Mucosa of stomach (tissue), 1 donor: Measurements from ENCODE around the gene GRIP2.

Experiments
- H3K27me3 ChIP-seq: one replicate; pipeline ENCODE4 v1.7.0; 2013; ENCODE audit warnings: mild to moderate bottlenecking, low read length; ENCODE audit not compliant: control insufficient read depth, insufficient read depth
- H3K36me3 ChIP-seq: one replicate; pipeline ENCODE4 v1.7.0; 2013; ENCODE audit warnings: low read length; ENCODE audit not compliant: control insufficient read depth, insufficient read depth
- H3K4me1 ChIP-seq: one replicate; pipeline ENCODE4 v1.7.0; 2013; ENCODE audit warnings: mild to moderate bottlenecking, low read length; ENCODE audit not compliant: control insufficient read depth, insufficient read depth
- H3K4me3 ChIP-seq: one replicate; pipeline ENCODE4 v1.7.0; 2013; ENCODE audit warnings: low read length
- H3K9ac ChIP-seq: one replicate; pipeline ENCODE4 v1.7.0; 2013; ENCODE audit warnings: mild to moderate bottlenecking, low read length, moderate library complexity
- H3K9me3 ChIP-seq: one replicate; pipeline ENCODE4 v1.7.0; 2013; ENCODE audit warnings: mild to moderate bottlenecking, low read length, moderate library complexity; ENCODE audit not compliant: control insufficient read depth
- donor health status: Pancreatic carcinoma.

Gene GRIP2

DNA sequence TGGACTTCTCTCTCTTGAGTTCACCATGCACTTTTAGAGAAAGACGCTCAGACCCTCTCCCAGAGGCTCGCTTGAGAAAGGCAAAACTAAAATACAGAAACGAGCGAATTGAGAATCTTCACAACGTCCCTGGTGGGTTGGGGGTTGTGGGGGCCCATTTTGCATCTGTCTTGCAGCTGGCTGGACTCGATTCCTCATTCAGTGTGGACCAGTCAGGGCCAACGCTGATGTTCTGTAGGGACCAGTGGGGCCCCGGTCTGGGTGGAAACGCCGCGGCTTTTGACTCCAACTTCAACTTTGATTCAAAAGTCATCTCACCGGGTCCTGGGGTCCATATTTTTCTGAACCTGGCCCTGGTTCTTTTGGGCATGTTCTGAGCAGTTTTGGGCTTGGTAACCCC is 69.7 kb downstream of the GRIP2 start:
- Histone ChIP-seq H3K4me3 (no peak overlapping the region), H3K9me3 (no peaks in the 10 kb centered on the region), H3K27me3 (no peaks in the 10 kb centered on the region), H3K9ac (no peak overlapping the region), H3K4me1 (no peaks in the 10 kb centered on the region), H3K36me3 (peaks cover 6% of the 10 kb centered on the region)

DNA sequence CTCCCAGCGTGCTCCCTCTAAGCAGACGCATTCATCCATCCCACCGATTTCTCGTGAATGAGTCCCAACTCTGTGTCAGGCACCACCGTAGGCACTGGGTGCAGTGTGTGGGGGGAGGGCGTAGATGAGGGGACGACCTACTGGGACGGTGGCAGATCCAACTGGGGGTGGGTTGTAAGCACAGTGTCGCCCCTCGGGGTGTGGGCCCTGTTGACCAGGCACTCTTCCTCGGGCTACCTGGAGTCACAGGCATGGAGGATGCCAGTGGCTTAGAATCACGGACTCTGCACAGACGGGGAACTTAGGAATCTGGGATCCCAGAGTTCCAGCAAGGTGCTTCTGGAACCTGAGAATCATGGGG is 71.5 kb downstream of the GRIP2 start:
- Histone ChIP-seq H3K4me1 (no peaks in the 10 kb centered on the region), H3K9ac (no peak overlapping the region), H3K9me3 (no peaks in the 10 kb centered on the region), H3K4me3 (no peak overlapping the region), H3K27me3 (no peaks in the 10 kb centered on the region), H3K36me3 (peaks cover 6% of the 10 kb centered on the region)

DNA sequence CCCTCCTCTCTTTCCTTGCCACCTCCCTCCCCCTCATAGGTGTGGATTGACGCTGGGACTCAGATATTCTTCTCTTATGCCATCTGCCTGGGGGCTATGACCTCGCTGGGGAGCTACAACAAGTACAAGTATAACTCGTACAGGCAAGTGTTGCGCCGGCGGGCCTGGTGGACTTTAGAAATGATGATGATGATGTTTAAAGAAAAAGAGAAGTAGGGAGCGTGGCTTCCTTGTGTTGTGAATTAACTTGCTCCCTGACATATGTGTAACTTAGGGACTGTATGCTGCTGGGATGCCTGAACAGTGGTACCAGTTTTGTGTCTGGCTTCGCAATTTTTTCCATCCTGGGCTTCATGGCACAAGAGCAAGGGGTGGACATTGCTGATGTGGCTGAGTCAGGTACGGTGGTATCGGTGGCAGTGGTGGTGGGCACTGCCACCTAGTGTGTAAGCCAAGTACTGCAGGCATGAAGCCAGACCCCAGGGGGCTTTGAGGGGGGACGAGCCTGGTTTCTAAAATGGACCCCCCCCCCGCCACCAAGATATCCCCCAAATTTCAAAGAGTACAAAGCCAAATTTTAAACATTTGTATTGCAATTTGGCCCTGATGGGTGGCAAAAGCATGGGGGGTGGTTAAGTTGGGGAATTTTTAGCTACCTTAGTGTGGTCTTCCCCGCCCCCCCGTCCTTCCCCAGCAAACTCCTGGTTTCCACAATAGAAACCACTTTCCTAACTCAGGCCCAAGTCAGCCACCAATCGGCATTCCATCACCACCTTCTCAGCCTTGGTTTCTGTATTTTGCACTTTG is 72.1 kb downstream of the GRIP2 start:
- Histone ChIP-seq H3K4me1 (no peaks in the 10 kb centered on the region), H3K4me3 (no peak overlapping the region), H3K9ac (no peak overlapping the region), H3K9me3 (no peaks in the 10 kb centered on the region), H3K36me3 (peaks cover 6% of the 10 kb centered on the region), H3K27me3 (no peaks in the 10 kb centered on the region)

DNA sequence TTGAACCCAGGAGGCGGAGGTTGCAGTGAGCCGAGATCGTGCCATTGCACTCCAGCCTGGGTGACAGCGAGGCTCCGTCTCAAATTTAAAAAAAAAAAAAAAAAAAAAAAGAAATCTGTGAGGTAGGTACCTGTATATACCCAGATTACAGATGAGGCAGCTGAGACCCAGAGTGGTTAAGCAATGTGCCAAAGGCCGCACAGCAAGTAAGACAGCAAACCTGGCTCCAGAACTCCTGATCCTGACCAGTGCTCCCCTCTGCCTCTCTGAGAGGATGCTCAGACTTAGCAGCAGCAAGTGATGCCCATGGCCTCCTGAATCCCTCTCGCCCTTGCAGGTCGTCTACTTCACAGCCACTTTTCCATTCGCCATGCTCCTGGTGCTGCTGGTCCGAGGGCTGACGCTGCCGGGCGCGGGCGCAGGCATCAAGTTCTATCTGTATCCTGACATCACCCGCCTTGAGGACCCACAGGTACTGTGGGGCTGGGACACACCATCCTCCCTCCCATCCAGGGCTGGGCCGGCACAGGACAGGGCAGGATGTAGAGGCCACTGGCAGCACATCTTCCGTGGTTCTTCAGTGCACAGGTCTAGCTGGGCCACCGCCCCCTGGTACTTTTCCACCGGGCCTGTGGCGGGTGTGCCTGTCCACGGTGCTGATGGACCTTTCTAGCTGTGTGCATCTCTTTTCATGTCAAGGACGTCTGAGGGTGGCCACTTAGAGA is 73.8 kb downstream of the GRIP2 start:
- no peaks in the 10 kb centered on the region for H3K9me3 ChIP-seq
- H3K4me1 ChIP-seq: peaks cover 6% of the 10 kb centered on the region
- H3K36me3 ChIP-seq: peaks cover 6% of the 10 kb centered on the region
- no peaks in the 10 kb centered on the region for H3K27me3 ChIP-seq
- no peak overlapping the region for H3K9ac ChIP-seq
- H3K4me3 ChIP-seq: no peak overlapping the region

DNA sequence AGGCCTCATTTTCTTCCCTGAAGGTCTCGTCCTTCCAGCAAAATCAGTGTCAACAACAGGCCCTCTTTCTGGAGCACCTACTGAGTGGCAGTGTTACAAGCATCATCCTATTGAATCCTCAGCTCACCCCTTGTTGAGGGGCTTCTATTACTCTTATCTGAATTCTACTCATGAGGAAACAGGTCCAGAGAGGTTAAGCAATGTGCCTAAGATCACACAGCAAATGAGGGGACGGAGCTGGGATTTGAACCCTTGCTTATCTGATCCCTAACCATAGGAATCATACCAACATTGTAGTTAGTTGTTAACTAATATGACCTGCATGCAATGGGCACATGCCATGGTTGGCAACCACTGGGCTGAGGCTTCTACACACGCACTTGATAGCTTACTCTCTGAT is 74.7 kb downstream of the GRIP2 start:
- peaks cover 6% of the 10 kb centered on the region for H3K36me3 ChIP-seq
- no peaks in the 10 kb centered on the region for H3K27me3 ChIP-seq

DNA sequence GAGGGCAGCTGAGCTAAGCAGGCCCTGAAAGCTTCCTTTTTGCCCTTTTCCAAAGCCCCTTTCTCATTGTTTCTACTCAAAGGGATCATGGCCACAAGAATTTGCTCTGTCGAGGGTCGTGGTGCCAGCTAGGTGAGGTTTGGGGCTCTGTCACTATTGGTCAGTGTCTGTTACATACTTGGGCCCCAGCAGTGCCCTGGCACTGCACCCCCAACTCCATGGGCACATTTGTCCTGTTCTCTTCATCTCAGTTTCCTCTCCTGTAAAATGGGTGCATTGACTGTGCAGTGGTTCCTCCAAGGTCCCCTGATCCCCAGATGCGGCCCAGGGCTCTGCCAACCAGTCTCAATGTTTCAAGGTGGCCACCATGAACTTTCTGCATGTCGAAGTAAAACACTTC is 75.6 kb downstream of the GRIP2 start:
- H3K36me3 ChIP-seq: peaks cover 6% of the 10 kb centered on the region
- no peak overlapping the region for H3K9ac ChIP-seq
- peaks cover 24% of the 10 kb centered on the region for H3K4me1 ChIP-seq

More for the DNA sequence above, 74.7 kb downstream of the GRIP2 start:
- Histone ChIP-seq H3K9ac (no peak overlapping the region), H3K4me1 (peaks cover 15% of the 10 kb centered on the region), H3K9me3 (no peaks in the 10 kb centered on the region), H3K4me3 (no peak overlapping the region)

DNA sequence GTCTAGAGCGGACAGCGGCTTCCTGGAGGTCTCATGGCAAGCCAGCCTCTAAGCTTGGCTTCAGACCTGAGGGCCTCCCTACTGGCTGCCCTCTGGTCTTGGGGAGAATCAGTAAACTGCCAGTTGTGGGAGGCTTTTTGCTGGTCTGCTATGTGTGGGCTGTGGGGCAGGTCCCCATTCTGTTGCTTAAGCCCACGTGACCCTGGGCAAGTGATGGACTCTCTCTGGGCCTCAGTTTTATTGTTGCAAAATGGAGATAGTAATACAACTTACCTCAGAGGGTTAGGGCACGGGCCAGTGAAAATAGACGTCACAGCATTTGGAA is 76.0 kb downstream of the GRIP2 start:
- Histone ChIP-seq H3K9me3 (no peaks in the 10 kb centered on the region), H3K36me3 (peaks cover 6% of the 10 kb centered on the region), H3K9ac (no peak overlapping the region), H3K27me3 (no peaks in the 10 kb centered on the region), H3K4me3 (no peak overlapping the region), H3K4me1 (peaks cover 29% of the 10 kb centered on the region)

More for the DNA sequence above, 75.6 kb downstream of the GRIP2 start:
- Histone ChIP-seq H3K27me3 (no peaks in the 10 kb centered on the region), H3K4me3 (no peak overlapping the region), H3K9me3 (no peaks in the 10 kb centered on the region)

DNA sequence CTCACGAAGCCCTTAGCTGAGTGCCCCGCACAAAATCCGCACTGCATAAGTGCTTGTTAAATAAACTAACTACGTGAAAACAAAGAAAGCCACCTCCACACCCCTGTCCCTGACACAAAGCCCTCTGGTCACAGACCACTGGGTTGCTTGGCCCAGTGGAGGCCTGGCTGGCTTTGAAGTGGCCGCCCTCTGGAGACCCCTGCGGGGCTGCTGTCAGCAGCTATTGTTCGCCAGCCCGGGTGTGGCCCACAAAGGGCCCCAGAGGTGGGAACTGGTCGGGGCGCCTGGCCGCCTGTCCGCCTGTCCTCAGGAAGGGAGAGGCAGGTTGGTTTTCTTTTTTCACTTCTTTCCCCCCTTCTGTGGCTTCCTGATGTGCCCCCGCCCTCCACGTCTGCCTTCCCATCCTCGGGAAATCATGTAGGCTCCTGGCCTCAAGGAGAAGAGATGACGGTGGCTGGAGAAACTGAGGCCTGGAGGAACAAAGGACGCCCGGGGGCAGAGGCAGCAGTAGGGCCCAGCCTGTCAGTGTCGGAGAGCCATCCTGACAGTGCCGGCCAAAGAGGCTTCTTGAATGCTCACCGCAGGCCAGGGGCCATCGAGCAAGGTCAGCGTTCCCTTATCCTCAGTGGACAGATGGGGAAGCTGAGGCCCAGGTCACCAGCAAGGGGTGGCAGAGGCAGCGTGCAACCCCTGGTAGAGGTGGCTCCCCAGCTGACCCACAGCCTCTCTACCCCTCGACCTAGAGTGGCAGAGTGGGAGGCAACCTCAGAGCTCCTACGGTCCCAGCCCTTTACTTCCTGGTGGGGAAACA is 76.6 kb downstream of the GRIP2 start:
- Histone ChIP-seq H3K4me1 (peaks cover 34% of the 10 kb centered on the region), H3K9ac (no peak overlapping the region), H3K9me3 (no peaks in the 10 kb centered on the region), H3K36me3 (peaks cover 6% of the 10 kb centered on the region), H3K4me3 (no peak overlapping the region), H3K27me3 (no peaks in the 10 kb centered on the region)

DNA sequence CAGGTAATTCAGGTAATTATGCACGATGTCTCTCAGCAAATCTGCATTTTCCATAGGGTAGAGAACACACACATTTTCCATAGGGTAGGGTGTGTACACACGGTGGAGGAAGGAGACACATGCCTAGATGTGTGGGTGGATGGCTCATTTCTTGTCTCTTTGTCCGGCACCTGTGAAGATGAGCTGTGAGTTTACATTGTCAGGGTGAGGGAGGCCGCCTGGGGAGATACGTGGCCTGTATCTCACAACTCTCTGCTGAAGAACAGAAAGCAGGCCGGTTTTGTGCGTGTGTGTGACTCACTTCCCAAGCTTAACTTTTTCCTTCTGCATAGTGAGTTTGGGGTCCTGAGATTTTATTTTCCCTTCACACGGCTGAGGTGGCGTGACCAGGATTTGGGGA is 77.4 kb downstream of the GRIP2 start:
- no peak overlapping the region for H3K9ac ChIP-seq
- H3K27me3 ChIP-seq: no peaks in the 10 kb centered on the region

DNA sequence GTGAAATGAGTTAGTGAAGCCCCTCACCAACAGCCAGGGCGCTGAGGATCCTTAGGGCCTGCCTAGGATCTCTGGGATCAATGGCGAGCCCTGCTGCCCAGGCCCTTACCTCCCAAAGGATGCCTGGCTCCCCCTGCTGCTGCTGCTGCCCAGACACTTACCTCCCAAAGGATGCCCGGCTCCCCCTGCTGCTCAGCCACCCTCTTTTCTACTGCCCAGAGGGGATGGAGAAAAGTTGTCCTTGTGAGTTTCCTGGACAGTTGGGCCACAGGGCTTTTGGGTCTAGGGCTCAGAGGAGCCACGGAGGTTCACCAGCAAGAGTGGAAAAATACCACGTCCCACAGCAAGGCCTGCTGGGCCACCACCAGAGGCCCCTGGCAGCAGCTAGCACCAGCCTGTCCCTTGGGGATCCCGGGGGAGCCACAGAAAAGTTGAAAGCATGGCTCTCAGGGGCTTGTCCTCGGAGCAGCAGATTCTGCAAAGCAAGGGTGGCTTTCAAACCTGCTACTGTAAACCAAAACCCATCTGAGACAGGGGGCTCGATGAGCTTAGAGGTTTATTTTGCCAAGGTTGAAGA is 78.3 kb downstream of the GRIP2 start:
- H3K9me3 ChIP-seq: no peaks in the 10 kb centered on the region
- no peaks in the 10 kb centered on the region for H3K27me3 ChIP-seq
- H3K9ac ChIP-seq: no peak overlapping the region
- H3K4me3 ChIP-seq: no peak overlapping the region
- no peaks in the 10 kb centered on the region for H3K36me3 ChIP-seq
- H3K4me1 ChIP-seq: peaks cover 44% of the 10 kb centered on the region

More for the DNA sequence above, 77.4 kb downstream of the GRIP2 start:
- peaks cover 6% of the 10 kb centered on the region for H3K36me3 ChIP-seq
- peaks cover 42% of the 10 kb centered on the region for H3K4me1 ChIP-seq
- H3K4me3 ChIP-seq: no peak overlapping the region
- no peaks in the 10 kb centered on the region for H3K9me3 ChIP-seq

DNA sequence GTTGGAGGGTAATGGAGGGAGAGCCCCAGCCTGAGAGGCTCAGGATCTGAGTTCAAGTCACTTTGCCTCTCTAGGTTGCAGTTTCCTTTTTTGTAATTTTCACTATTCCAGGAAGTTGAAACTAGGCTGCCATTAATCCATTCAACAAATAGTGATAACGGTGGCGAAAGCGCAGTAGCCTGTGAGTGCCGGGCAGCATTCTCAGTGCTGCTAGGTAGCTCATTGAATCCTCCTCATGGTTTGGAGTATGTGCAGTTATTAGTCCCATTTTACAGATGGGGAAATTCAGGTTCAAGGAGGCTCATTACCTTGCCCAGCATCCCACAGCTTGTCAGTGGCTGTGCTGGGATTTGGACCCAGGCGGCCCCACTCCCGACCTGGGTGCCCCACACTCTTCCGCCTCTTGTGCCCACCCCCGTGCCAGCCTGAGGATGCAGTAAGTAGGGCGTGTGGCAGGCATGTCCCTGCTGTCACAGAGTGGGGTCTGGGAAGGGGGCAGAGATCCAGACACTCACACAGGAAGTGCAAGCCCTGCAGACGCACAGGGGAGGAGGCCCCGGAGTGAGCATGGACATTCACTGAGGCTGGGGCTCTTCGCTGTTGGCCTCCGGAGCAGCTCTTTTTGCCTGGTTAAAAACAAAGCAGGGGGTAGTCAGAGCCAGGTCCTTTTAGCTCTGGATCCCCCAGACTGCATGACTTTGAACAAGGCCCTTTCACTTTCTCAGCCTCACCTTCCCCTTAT is 79.0 kb downstream of the GRIP2 start:
- Histone ChIP-seq H3K9ac (peak overlapping the region; percentile 2), H3K4me3 (no peak overlapping the region), H3K4me1 (peaks cover 45% of the 10 kb centered on the region), H3K36me3 (no peaks in the 10 kb centered on the region), H3K27me3 (no peaks in the 10 kb centered on the region), H3K9me3 (no peaks in the 10 kb centered on the region)
